ENCODE data around the gene BEST1. TPM values are rescaled to one million over a fixed set of nuclear protein-coding genes. Genes with fewer than 3 reads are reported as not detected.

The BEST1 gene
- total RNA-seq, 1 experiment from 2014 or later: 0.81 TPM

GRCh38 chr11:61966734-61967115, 16.6 kb downstream of the BEST1 start:
- no peak overlapping the region for H2AFZ ChIP-seq
- H3K79me2 ChIP-seq (ENCODE audit: low read depth): peaks cover 73% of the 10 kb centered on the region
- H3K4me3 ChIP-seq: peak overlapping the region; percentile 97
- peak overlapping the region; percentile 99 for H3K4me2 ChIP-seq
- H3K27ac ChIP-seq: peak overlapping the region; percentile 99
- TF ChIP-seq EZH2 (IDR thresholded peaks at IDR 0.05; ENCODE audit: low read depth) (no peak), CTCF (conservative IDR thresholded peaks at IDR 0.05) (no peak)
- TSS peak; percentile 48 for BruUV-seq (replicated peaks)
- H3K9me3 ChIP-seq (ENCODE audit: insufficient read depth, low read depth): no peaks in the 10 kb centered on the region
- peaks cover 95% of the 10 kb centered on the region for H3F3A ChIP-seq (ENCODE audit: insufficient read depth, low read depth)
- DNase-seq: peak in 1 of 2 experiments; percentile 58
- peaks cover 34% of the 10 kb centered on the region for H4K20me1 ChIP-seq (ENCODE audit: insufficient read depth)
- intact Hi-C loops (cut with micrococcal nuclease; ENCODE audit: unreplicated experiment): loop anchor here (1.0 to 5.0 kb wide), 5 partner anchors 59 to 891 kb away; no protein-coding TSS in a partner anchor
- H3K27me3 ChIP-seq (ENCODE audit: insufficient read depth, low read depth): no peaks in the 10 kb centered on the region
- POLR2A ChIA-PET (ENCODE audit: unreplicated experiment): interaction anchor here (0.7 to 1.8 kb wide), 2 partner anchors 79 to 142 kb away, joined by 3 to 5 read pairs; no protein-coding TSS in a partner anchor
- peaks cover 31% of the 10 kb centered on the region for H3K36me3 ChIP-seq (ENCODE audit: low read depth)
- no peaks in the 10 kb centered on the region for H3K9me2 ChIP-seq (ENCODE audit: insufficient read depth)
- CTCF ChIA-PET: interaction anchor here (2.0 kb wide), 1 partner anchor 78 kb away, joined by 8 read pairs; no protein-coding TSS in a partner anchor
- peaks cover 64% of the 10 kb centered on the region for H3K4me1 ChIP-seq (replicated peaks; ENCODE audit: insufficient read depth)

- TF ChIP-seq EZH2 (IDR thresholded peaks at IDR 0.05; ENCODE audit: low read depth): no peak
- TF ChIP-seq CTCF (conservative IDR thresholded peaks at IDR 0.05): no peak
- H2AFZ ChIP-seq: peak within 1 kb of the TSS; percentile 30
- POLR2A ChIA-PET (ENCODE audit: unreplicated experiment): interaction anchor here (0.5 to 2.5 kb wide), 9 partner anchors 12 to 169 kb away, joined by 3 to 42 read pairs (median 3); no protein-coding TSS in a partner anchor
- CTCF ChIA-PET: interaction anchor here (0.6 to 2.0 kb wide), 2 partner anchors 66 to 78 kb away, joined by 4 to 8 read pairs; no protein-coding TSS in a partner anchor
- H3K79me2 ChIP-seq (ENCODE audit: low read depth): peaks cover 73% of the 10 kb centered on the region
- H3K27ac ChIP-seq: peak within 1 kb of the TSS; percentile 99
- H3K9me3 ChIP-seq (ENCODE audit: insufficient read depth, low read depth): no peaks in the 10 kb centered on the region
- H3F3A ChIP-seq (ENCODE audit: insufficient read depth, low read depth): peaks cover 93% of the 10 kb centered on the region
- peaks cover 31% of the 10 kb centered on the region for H3K36me3 ChIP-seq (ENCODE audit: low read depth)
- H3K4me2 ChIP-seq: peak within 1 kb of the TSS; percentile 99
- H3K9me2 ChIP-seq (ENCODE audit: insufficient read depth): no peaks in the 10 kb centered on the region
- H3K4me1 ChIP-seq (replicated peaks; ENCODE audit: insufficient read depth): peaks cover 63% of the 10 kb centered on the region
- peak within 1 kb of the TSS; percentile 97 for H3K4me3 ChIP-seq
- no peaks in the 10 kb centered on the region for H3K27me3 ChIP-seq (ENCODE audit: insufficient read depth, low read depth)
- no TSS peak for BruUV-seq (replicated peaks)
- intact Hi-C loops (cut with micrococcal nuclease; ENCODE audit: unreplicated experiment): loop anchor here (1.0 to 5.0 kb wide), 5 partner anchors 58 to 890 kb away; no protein-coding TSS in a partner anchor
- peaks cover 34% of the 10 kb centered on the region for H4K20me1 ChIP-seq (ENCODE audit: insufficient read depth)
- DNase-seq: peak; percentile 79 to 96
These were observed 17.2 kb downstream of the BEST1 start, which contains the start of gene FTH1 for GRCh38 chr11:61967116-61967923. FTH1 (minus strand) TSS chr11:61967634; CDS start chr11:61967425, 209 bp downstream.

GRCh38 chr11:61967924-61968757, 18.0 kb downstream of the BEST1 start:
- Histone ChIP-seq H2AFZ (peak overlapping the region; percentile 30), H3F3A (ENCODE audit: insufficient read depth, low read depth) (peaks cover 93% of the 10 kb centered on the region), H3K27me3 (ENCODE audit: insufficient read depth, low read depth) (no peaks in the 10 kb centered on the region), H3K9me3 (ENCODE audit: insufficient read depth, low read depth) (no peaks in the 10 kb centered on the region), H3K4me1 (replicated peaks; ENCODE audit: insufficient read depth) (peaks cover 63% of the 10 kb centered on the region), H3K27ac (peak overlapping the region; percentile 99), H3K9me2 (ENCODE audit: insufficient read depth) (no peaks in the 10 kb centered on the region), H3K79me2 (ENCODE audit: low read depth) (peaks cover 73% of the 10 kb centered on the region), H3K36me3 (ENCODE audit: low read depth) (peaks cover 31% of the 10 kb centered on the region), H3K4me2 (peak overlapping the region; percentile 99), H4K20me1 (ENCODE audit: insufficient read depth) (peaks cover 34% of the 10 kb centered on the region), H3K4me3 (peak overlapping the region; percentile 97)
- intact Hi-C loops (cut with micrococcal nuclease; ENCODE audit: unreplicated experiment): loop anchor here (1.0 to 5.0 kb wide), 5 partner anchors 57 to 889 kb away; no protein-coding TSS in a partner anchor
- DNase-seq: peak; percentile 38 to 40
- TSS peak; percentile 48 for BruUV-seq (replicated peaks)
- ChIA-PET POLR2A (ENCODE audit: unreplicated experiment) (interaction anchor here (0.5 to 2.5 kb wide), 12 partner anchors 11 to 170 kb away, joined by 3 to 42 read pairs (median 4); no protein-coding TSS in a partner anchor), CTCF (interaction anchor here (0.6 to 2.0 kb wide), 3 partner anchors 45 to 77 kb away, joined by 3 to 8 read pairs (median 4); no protein-coding TSS in a partner anchor)
- no peak for TF ChIP-seq EZH2 (IDR thresholded peaks at IDR 0.05; ENCODE audit: low read depth)
- no peak for TF ChIP-seq CTCF (conservative IDR thresholded peaks at IDR 0.05)

All from PC-9 (cell line).